H9 (cell line): Measurements from ENCODE around the gene CPXCR1. TPM values are rescaled to one million over a fixed set of nuclear protein-coding genes. Genes with fewer than 3 reads are reported as not detected.
"Not testable (repeated sequence)": the region's sequence is repeated elsewhere in the genome, so short reads cannot be mapped to it uniquely, and the experiment has no call there.

Source experiments
- DNase-seq: peaks from one replicate; pipeline ENCODE4 v3.0.0-alpha.2; 2017
- H2AFZ ChIP-seq: one replicate; pipeline ENCODE4 v1.6.1; 2013; ENCODE audit warnings: mild to moderate bottlenecking, low read length, control low read depth, moderate library complexity
- H2AK5ac ChIP-seq: 2 replicates; pipeline ENCODE4 v1.6.1; 2013; ENCODE audit warnings: low read length, control low read depth, mixed read lengths; ENCODE audit not compliant: insufficient read length
- H2BK120ac ChIP-seq: one replicate; pipeline ENCODE4 v1.6.1; 2013; ENCODE audit warnings: low read depth, mild to moderate bottlenecking, low read length, control low read depth, inconsistent platforms; ENCODE audit not compliant: poor library complexity, severe bottlenecking
- H2BK12ac ChIP-seq: 2 replicates; pipeline ENCODE4 v1.6.1; 2013; ENCODE audit warnings: low read length, control low read depth, mixed read lengths, low read depth; ENCODE audit not compliant: insufficient read length
- H2BK15ac ChIP-seq: 2 replicates; pipeline ENCODE4 v1.6.1; 2013; ENCODE audit warnings: low read depth, low read length, control low read depth
- H2BK20ac ChIP-seq: one replicate; pipeline ENCODE4 v1.6.1; 2013; ENCODE audit warnings: low read depth, mild to moderate bottlenecking, low read length, control low read depth, inconsistent platforms; ENCODE audit not compliant: poor library complexity, severe bottlenecking
- H2BK5ac ChIP-seq: 2 replicates; pipeline ENCODE4 v1.6.1; 2013; ENCODE audit warnings: low read length, control low read depth, mixed read lengths; ENCODE audit not compliant: insufficient read length
- H3K14ac ChIP-seq: 2 replicates; pipeline ENCODE4 v1.6.1; 2013; ENCODE audit warnings: low read length, control low read depth; ENCODE audit not compliant: insufficient read depth
- H3K18ac ChIP-seq: 2 replicates; pipeline ENCODE4 v1.6.1; 2013; ENCODE audit warnings: low read depth, mild to moderate bottlenecking, mixed read lengths, low read length, control low read depth; ENCODE audit not compliant: insufficient read length
- H3K23ac ChIP-seq: 2 replicates; pipeline ENCODE4 v1.6.1; 2013; ENCODE audit warnings: low read length, control low read depth, mixed read lengths, low read depth; ENCODE audit not compliant: insufficient read length
- H3K23me2 ChIP-seq: 2 replicates; pipeline ENCODE4 v1.6.1; 2013; ENCODE audit warnings: low read depth, mild to moderate bottlenecking, mixed read lengths, low read length, control low read depth; ENCODE audit not compliant: insufficient read length, poor library complexity, severe bottlenecking
- H3K27ac ChIP-seq: 2 replicates; pipeline ENCODE4 v1.5.1; 2013; ENCODE audit warnings: low read length, control low read depth, mixed read lengths, low read depth; ENCODE audit not compliant: insufficient read length
- H3K27me3 ChIP-seq: 2 replicates; pipeline ENCODE4 v1.6.1; 2013; ENCODE audit warnings: low read length, control low read depth, inconsistent platforms; ENCODE audit not compliant: insufficient read depth
- H3K4ac ChIP-seq: 2 replicates; pipeline ENCODE4 v1.6.1; 2013; ENCODE audit warnings: low read depth, mild to moderate bottlenecking, control low read depth, inconsistent platforms, low read length, moderate library complexity
- H3K4me1 ChIP-seq: 2 replicates; pipeline ENCODE4 v1.6.1; 2013; ENCODE audit warnings: low read length, control low read depth, inconsistent platforms; ENCODE audit not compliant: insufficient read depth
- H3K4me2 ChIP-seq: 2 replicates; pipeline ENCODE4 v1.6.1; 2013; ENCODE audit warnings: low read length, control low read depth, mixed read lengths; ENCODE audit not compliant: insufficient read length, insufficient read depth
- H3K56ac ChIP-seq: 2 replicates; pipeline ENCODE4 v1.6.1; 2013; ENCODE audit warnings: low read depth, mild to moderate bottlenecking, mixed read lengths, low read length, control low read depth; ENCODE audit not compliant: insufficient read length
- H3K79me1 ChIP-seq: 2 replicates; pipeline ENCODE4 v1.6.1; 2013; ENCODE audit warnings: low read depth, mild to moderate bottlenecking, moderate library complexity, low read length, control low read depth, inconsistent platforms; ENCODE audit not compliant: insufficient read depth, poor library complexity, severe bottlenecking
- H3K79me2 ChIP-seq: 2 replicates; pipeline ENCODE4 v1.6.1; 2013; ENCODE audit warnings: low read length, control low read depth, inconsistent platforms; ENCODE audit not compliant: insufficient read depth
- H3K9ac ChIP-seq: 2 replicates; pipeline ENCODE4 v1.6.1; 2013; ENCODE audit warnings: low read length, control low read depth, mixed read lengths; ENCODE audit not compliant: insufficient read length; ENCODE audit errors: extremely low read depth
- H3K9me3 ChIP-seq: one replicate; pipeline ENCODE4 v1.6.1; 2013; ENCODE audit warnings: low read depth, low read length, inconsistent platforms; ENCODE audit not compliant: control insufficient read depth
- H3T11ph ChIP-seq: one replicate; pipeline ENCODE4 v1.6.1; 2013; ENCODE audit warnings: mild to moderate bottlenecking, low read length, control low read depth, inconsistent platforms
- H4K20me1 ChIP-seq: one replicate; pipeline ENCODE4 v1.6.1; 2013; ENCODE audit not compliant: control insufficient read depth, insufficient read length, insufficient read depth
- H4K5ac ChIP-seq: 2 replicates; pipeline ENCODE4 v1.6.1; 2013; ENCODE audit warnings: low read depth, mild to moderate bottlenecking, mixed read lengths, low read length, control low read depth; ENCODE audit not compliant: insufficient read length
- H4K8ac ChIP-seq: replicated peaks from 2 replicates; pipeline ENCODE4 v1.6.1; 2013; ENCODE audit warnings: low read length, control low read depth, mixed read lengths, low read depth; ENCODE audit not compliant: insufficient read length
- H4K91ac ChIP-seq: 2 replicates; pipeline ENCODE4 v1.6.1; 2013; ENCODE audit warnings: low read depth, mild to moderate bottlenecking, moderate library complexity, mixed read lengths, low read length, control low read depth; ENCODE audit not compliant: insufficient read length
- H3K27ac Mint-ChIP-seq, 3 experiments: 2 replicates in 2 of 3; 3 replicates in 1 of 3; pipeline ENCODE4 v1.8.0; 2020 to 2021; ENCODE audit warnings: mixed read lengths in 3 of 3, mild to moderate bottlenecking in 1 of 3, moderate library complexity in 1 of 3
- H3K27me3 Mint-ChIP-seq: 2 replicates; pipeline ENCODE4 v1.8.0; 2021; ENCODE audit warnings: low read depth, mild to moderate bottlenecking, moderate library complexity, mixed read lengths
- H3K36me3 Mint-ChIP-seq, 3 experiments: 2 replicates in 2 of 3; 3 replicates in 1 of 3; pipeline ENCODE4 v1.8.0; 2020 to 2021; ENCODE audit warnings: low read depth in 3 of 3, mixed read lengths in 3 of 3; ENCODE audit not compliant: insufficient read depth in 1 of 3
- H3K4me1 Mint-ChIP-seq, 2 experiments: 2 replicates each; pipeline ENCODE4 v1.8.0; 2020; ENCODE audit warnings: mixed read lengths in 2 of 2
- H3K4me3 Mint-ChIP-seq, 2 experiments: 2 replicates in 1 of 2; 3 replicates in 1 of 2; pipeline ENCODE4 v1.8.0; 2020 to 2021; ENCODE audit warnings: mild to moderate bottlenecking in 2 of 2, mixed read lengths in 2 of 2, moderate library complexity in 1 of 2
- H3K9me3 Mint-ChIP-seq, 2 experiments: 2 replicates in 1 of 2; 3 replicates in 1 of 2; pipeline ENCODE4 v1.8.0; 2020; ENCODE audit warnings: mild to moderate bottlenecking in 2 of 2, mixed read lengths in 2 of 2, moderate library complexity in 1 of 2
- WGBS: extraction: QIAGEN DNeasy Blood & Tissue Kit; methylation state at CpG from one replicate; pipeline ENCODE4 v1.1.7; 2013; ENCODE audit warnings: missing lambda C conversion rate, low lambda C conversion rate, mixed read lengths; ENCODE audit not compliant: insufficient read length; ENCODE audit errors: extremely low coverage; 5-methylcytosine and 5-hydroxymethylcytosine counted together
- total RNA-seq: library from RNA; stranded (reverse); gene quantifications from 2 replicates; pipeline ENCODE4 v1.2.1, GENCODE V29; 2021

CPXCR1 gene
- total RNA-seq, 1 experiment from 2014 or later, result not detected

DNA sequence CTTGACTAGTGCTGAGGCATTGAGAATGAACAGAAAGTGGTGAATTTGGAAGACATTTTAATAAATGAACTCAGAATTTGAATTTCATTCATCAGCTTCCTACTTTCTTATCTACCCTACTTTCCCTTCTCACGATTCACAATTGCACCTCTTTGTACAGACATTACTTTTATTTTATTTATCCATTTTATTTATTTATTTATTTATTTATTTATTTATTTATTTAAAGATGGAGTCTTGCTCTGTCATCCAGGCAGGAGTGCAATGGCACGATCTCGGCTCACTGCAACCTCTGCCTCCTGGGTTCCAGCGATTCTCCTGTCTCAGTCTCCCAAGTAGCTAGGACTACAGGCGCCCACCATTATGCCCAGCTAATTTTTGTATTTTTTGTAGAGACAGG lies 5.3 kb downstream of the CPXCR1 start:
- not testable (repeated sequence) for H3K79me1 ChIP-seq, H3K27me3 Mint-ChIP-seq, H3K23ac ChIP-seq, H2BK120ac ChIP-seq, H3T11ph ChIP-seq, H2AFZ ChIP-seq, H2BK5ac ChIP-seq, H4K5ac ChIP-seq, H2AK5ac ChIP-seq, H2BK15ac ChIP-seq, H3K27me3 ChIP-seq, H3K79me2 ChIP-seq, H3K9me3 ChIP-seq, H2BK12ac ChIP-seq, H2BK20ac ChIP-seq, H4K91ac ChIP-seq, H4K20me1 ChIP-seq, H3K14ac ChIP-seq, H3K9me3 Mint-ChIP-seq, H3K4me1 Mint-ChIP-seq, H3K27ac ChIP-seq, H3K4me1 ChIP-seq, H3K27ac Mint-ChIP-seq, H3K56ac ChIP-seq, H3K4me2 ChIP-seq, H3K9ac ChIP-seq, H3K4ac ChIP-seq, H3K4me3 Mint-ChIP-seq, H3K18ac ChIP-seq, H4K8ac ChIP-seq, DNase-seq, H3K23me2 ChIP-seq, H3K36me3 Mint-ChIP-seq
- 100% methylated on average over 1 of the region's 5 CpGs for WGBS
